WTC11 (cell line): ENCODE data around the gene LRMDA.

Experiments used
- ARID4B ChIP-seq: sonication (generic); formaldehyde crosslinking; IDR thresholded peaks from 2 replicates; pipeline ENCODE4 v1.8.0; 2023; ENCODE audit warnings: missing genetic modification reagents, mild to moderate bottlenecking, borderline replicate concordance
- CTCF ChIP-seq: fragments of 200-600 bp; IDR thresholded peaks from 2 replicates; pipeline ENCODE4 v1.8.0; 2022; ENCODE audit warnings: antibody characterized with exemption
- FOXJ3 ChIP-seq: sonication (generic); formaldehyde crosslinking; IDR thresholded peaks from 2 replicates; pipeline ENCODE4 v1.9.0; 2021; ENCODE audit warnings: missing genetic modification reagents, mild to moderate bottlenecking, borderline replicate concordance
- JUN ChIP-seq: sonication (generic); formaldehyde crosslinking; IDR thresholded peaks from 2 replicates; pipeline ENCODE4 v1.8.0; 2023; ENCODE audit warnings: mild to moderate bottlenecking, missing genetic modification reagents
- NR2C2 ChIP-seq: sonication (generic); formaldehyde crosslinking; IDR thresholded peaks from 2 replicates; pipeline ENCODE4 v1.8.0; 2022; ENCODE audit warnings: mild to moderate bottlenecking, missing genetic modification reagents
- SP1 ChIP-seq: sonication (generic); formaldehyde crosslinking; conservative IDR thresholded peaks from 2 replicates; pipeline ENCODE4 v1.8.1; 2022; ENCODE audit warnings: missing genetic modification reagents
- TCF7 ChIP-seq: sonication (generic); formaldehyde crosslinking; IDR thresholded peaks from 2 replicates; pipeline ENCODE4 v1.8.0; 2022; ENCODE audit warnings: mild to moderate bottlenecking, low read depth, missing genetic modification reagents, moderate library complexity

- TF ChIP-seq SP1 (CRISPR knock-in tag) (no peak), ARID4B (CRISPR knock-in tag) (no peak), FOXJ3 (CRISPR knock-in tag) (no peak), JUN (CRISPR knock-in tag) (no peak), CTCF (no peak), TCF7 (CRISPR knock-in tag) (no peak), NR2C2 (CRISPR knock-in tag) (no peak)
These were observed 747.3 kb downstream of the LRMDA start for GRCh38 chr10:76178532-76179292.
